ENCODE data around the gene LRP8. TPM values are rescaled to one million over a fixed set of nuclear protein-coding genes. Genes with fewer than 3 reads are reported as not detected.
A peak's percentile ranks its signal among the peaks of the same experiment; 100 is the strongest.

LRP8 gene
- total RNA-seq, 1 experiment from 2014 or later, result 69.5 TPM

- TF ChIP-seq NR3C1 (CRISPR knock-in tag; conservative IDR thresholded peaks at IDR 0.05; ENCODE audit: low read depth) (no peak), GTF2I (CRISPR knock-in tag; conservative IDR thresholded peaks at IDR 0.05) (no peak), FOXP4 (CRISPR knock-in tag; IDR thresholded peaks at IDR 0.05) (peak; percentile 81), TEAD1 (CRISPR knock-in tag; IDR thresholded peaks at IDR 0.05) (peak; percentile 12; the same call in 1 of the 2 replicates), ARID4B (CRISPR knock-in tag; IDR thresholded peaks at IDR 0.05; ENCODE audit: borderline replicate concordance) (peak; percentile 84; the same call in 1 of the 2 replicates), ATF1 (CRISPR knock-in tag; IDR thresholded peaks at IDR 0.05) (peak; percentile 71; the same call in 1 of the 2 replicates), HMGXB4 (CRISPR knock-in tag; IDR thresholded peaks at IDR 0.05) (peak; percentile 45; the same call in 1 of the 2 replicates)
Measured at GRCh38 chr1:53238197-53239155, 89.4 kb downstream of the LRP8 start, which contains the start of gene MAGOH (continued).

- Mint-ChIP-seq H3K9me3 (no peaks in the 10 kb centered on the region), H3K4me1 (peaks cover 12% of the 10 kb centered on the region), H3K27ac (peak overlapping the region; percentile 96), H3K36me3 (peaks cover 26% of the 10 kb centered on the region), H3K4me3 (peak overlapping the region; percentile 96), H3K27me3 (ENCODE audit: low read depth) (peaks cover 7% of the 10 kb centered on the region)
- DNase-seq (ENCODE audit: low spot score) (no peak), ATAC-seq (no peak)
- TF ChIP-seq GTF2I (CRISPR knock-in tag; conservative IDR thresholded peaks at IDR 0.05) (no peak), ZNF263 (CRISPR knock-in tag; IDR thresholded peaks at IDR 0.05; ENCODE audit: low read depth) (no peak)
- POLR2A ChIA-PET, result no interaction called here
- CTCF ChIA-PET, result no interaction called here
Measured at GRCh38 chr1:53237638-53238037, 90.2 kb downstream of the LRP8 start.

- peak overlapping the region; percentile 88 for H3K4me3 Mint-ChIP-seq
- CTCF ChIA-PET, result interaction anchor here (1.0 kb wide), 1 partner anchor 172 kb away, joined by 3 read pairs; no protein-coding TSS in a partner anchor
- no peak for TF ChIP-seq ZNF416 (CRISPR knock-in tag; IDR thresholded peaks at IDR 0.05)
- TF ChIP-seq SP1 (CRISPR knock-in tag; conservative IDR thresholded peaks at IDR 0.05), result no peak
- TF ChIP-seq AFF4 (CRISPR knock-in tag; IDR thresholded peaks at IDR 0.05; ENCODE audit: borderline replicate concordance), result no peak
- TF ChIP-seq NFYB (CRISPR knock-in tag; conservative IDR thresholded peaks at IDR 0.05; ENCODE audit: low read depth), result no peak
- TF ChIP-seq SMAD4 (CRISPR knock-in tag; IDR thresholded peaks at IDR 0.05), result no peak
- TF ChIP-seq JAZF1 (CRISPR knock-in tag; IDR thresholded peaks at IDR 0.05), result no peak
- no peak for TF ChIP-seq CBFB (CRISPR knock-in tag; IDR thresholded peaks at IDR 0.05; ENCODE audit: low read depth)
- TF ChIP-seq JUN (CRISPR knock-in tag; IDR thresholded peaks at IDR 0.05), result no peak
- no peak for TF ChIP-seq ZNF232 (CRISPR knock-in tag; IDR thresholded peaks at IDR 0.05)
- TF ChIP-seq CTCF (IDR thresholded peaks at IDR 0.05), result no peak
- no peak for TF ChIP-seq FOXP1 (CRISPR knock-in tag; IDR thresholded peaks at IDR 0.05; ENCODE audit: borderline replicate concordance)
Measured at GRCh38 chr1:53220962-53221286, 106.9 kb downstream of the LRP8 start.

More at GRCh38 chr1:53220962-53221286, 106.9 kb downstream of the LRP8 start:
- Mint-ChIP-seq H3K27me3 (ENCODE audit: low read depth) (peaks cover 5% of the 10 kb centered on the region; the same call in 1 of the 2 replicates), H3K4me1 (peaks cover 13% of the 10 kb centered on the region), H3K36me3 (no peaks in the 10 kb centered on the region), H3K27ac (peak overlapping the region; percentile 97), H3K9me3 (no peaks in the 10 kb centered on the region)
- POLR2A ChIA-PET, result no interaction called here
- ATAC-seq (no peak), DNase-seq (ENCODE audit: low spot score) (no peak)
